GM12891 (cell line): ENCODE measurements around the gene KCP.

Experiments used
- POLR2A ChIP-seq: IDR thresholded peaks from 2 replicates; pipeline ENCODE4 v1.6.1; 2011; ENCODE audit warnings: low read depth, low read length, control low read depth
- POLR2AphosphoS5 ChIP-seq: IDR thresholded peaks from 2 replicates; pipeline ENCODE4 v1.6.1; 2011; ENCODE audit warnings: low read depth, low read length, control low read depth
- TAF1 ChIP-seq: IDR thresholded peaks from 2 replicates; pipeline ENCODE4 v1.6.1; 2011; ENCODE audit warnings: low read depth, low read length, control low read depth

DNA sequence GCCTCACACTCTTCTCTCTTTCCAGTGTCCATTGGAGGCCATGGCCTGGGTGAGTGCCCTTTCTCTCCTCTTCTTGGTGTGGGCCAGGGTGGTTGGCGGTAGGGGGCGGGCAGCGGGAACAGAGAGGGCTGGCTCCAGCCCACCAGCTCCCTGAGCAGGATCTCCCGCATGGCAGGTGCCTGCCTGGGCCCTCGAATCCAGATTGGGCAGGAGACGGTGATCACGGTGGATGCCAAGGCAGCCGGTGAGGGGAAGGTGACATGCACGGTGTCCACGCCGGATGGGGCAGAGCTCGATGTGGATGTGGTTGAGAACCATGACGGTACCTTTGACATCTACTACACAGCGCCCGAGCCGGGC, 61.4 kb downstream of the KCP start:
- TF ChIP-seq POLR2A (no peak), POLR2AphosphoS5 (no peak), TAF1 (no peak)
